IPS-18a (cell line): ENCODE results near the gene FUT6.
"Not testable (repeated sequence)": the region's sequence is repeated elsewhere in the genome, so short reads cannot be mapped to it uniquely, and the experiment has no call there.

Source experiments
- H3K27ac ChIP-seq: one replicate; pipeline ENCODE4 v1.5.1; 2013; ENCODE audit warnings: low read length
- H3K27me3 ChIP-seq: one replicate; pipeline ENCODE4 v1.6.1; 2013; ENCODE audit warnings: mild to moderate bottlenecking, low read length; ENCODE audit not compliant: control insufficient read depth, insufficient read depth
- H3K36me3 ChIP-seq: one replicate; pipeline ENCODE4 v1.6.1; 2013; ENCODE audit warnings: low read depth, low read length; ENCODE audit not compliant: control insufficient read depth
- H3K4me1 ChIP-seq: one replicate; pipeline ENCODE4 v1.6.1; 2013; ENCODE audit warnings: low read depth, low read length; ENCODE audit not compliant: control insufficient read depth
- H3K4me3 ChIP-seq: one replicate; pipeline ENCODE4 v1.5.1; 2013; ENCODE audit warnings: low read length
- H3K9ac ChIP-seq: one replicate; pipeline ENCODE4 v1.6.1; 2013; ENCODE audit warnings: mild to moderate bottlenecking, low read length, moderate library complexity
- H3K9me3 ChIP-seq: one replicate; pipeline ENCODE4 v1.6.1; 2013; ENCODE audit warnings: low read depth, low read length; ENCODE audit not compliant: control insufficient read depth

FUT6 gene

GRCh38 chr19:5839065-5840017 lies at the start of gene FUT6:
TSS of gene FUT6 (minus strand) at chr19:5839702. CDS start at chr19:5832567, 7,135 bp downstream.
- Histone ChIP-seq H3K36me3 (no peaks in the 10 kb centered on the region), H3K9ac (no peak within 1 kb of the TSS), H3K27ac (no peak within 1 kb of the TSS), H3K4me1 (no peaks in the 10 kb centered on the region), H3K9me3 (no peaks in the 10 kb centered on the region), H3K27me3 (no peaks in the 10 kb centered on the region), H3K4me3 (no peak within 1 kb of the TSS)

GRCh38 chr19:5884065-5884811 lies 44.7 kb upstream of the FUT6 start:
- not testable (repeated sequence) for H3K27ac ChIP-seq, H3K27me3 ChIP-seq, H3K4me3 ChIP-seq, H3K4me1 ChIP-seq, H3K9me3 ChIP-seq, H3K36me3 ChIP-seq, H3K9ac ChIP-seq

- H3K27ac ChIP-seq: not testable (repeated sequence)
These were observed 43.8 kb upstream of the FUT6 start for GRCh38 chr19:5883157-5883873.

GRCh38 chr19:5882421-5882968 lies 43.0 kb upstream of the FUT6 start:
- Histone ChIP-seq H3K27ac (no peak overlapping the region), H3K27me3 (no peaks in the 10 kb centered on the region), H3K4me3 (no peak overlapping the region), H3K36me3 (no peaks in the 10 kb centered on the region), H3K9me3 (no peaks in the 10 kb centered on the region), H3K9ac (no peak overlapping the region), H3K4me1 (peaks cover 10% of the 10 kb centered on the region)

More at GRCh38 chr19:5883157-5883873, 43.8 kb upstream of the FUT6 start:
- H3K27me3 ChIP-seq, H3K9ac ChIP-seq, H3K4me1 ChIP-seq, H3K4me3 ChIP-seq, H3K9me3 ChIP-seq, H3K36me3 ChIP-seq: not testable (repeated sequence)

GRCh38 chr19:5881543-5882299 lies 42.2 kb upstream of the FUT6 start:
- Histone ChIP-seq H3K4me3 (no peak overlapping the region), H3K27ac (no peak overlapping the region), H3K36me3 (no peaks in the 10 kb centered on the region), H3K9ac (no peak overlapping the region), H3K27me3 (no peaks in the 10 kb centered on the region), H3K9me3 (no peaks in the 10 kb centered on the region), H3K4me1 (peaks cover 10% of the 10 kb centered on the region)

GRCh38 chr19:5880604-5881078 lies 41.1 kb upstream of the FUT6 start:
- Histone ChIP-seq H3K27me3 (no peaks in the 10 kb centered on the region), H3K4me1 (peaks cover 10% of the 10 kb centered on the region), H3K9ac (no peak overlapping the region), H3K36me3 (no peaks in the 10 kb centered on the region), H3K4me3 (no peak overlapping the region), H3K27ac (no peak overlapping the region), H3K9me3 (no peaks in the 10 kb centered on the region)

GRCh38 chr19:5880196-5880595 lies 40.7 kb upstream of the FUT6 start:
- peaks cover 10% of the 10 kb centered on the region for H3K4me1 ChIP-seq
- no peaks in the 10 kb centered on the region for H3K27me3 ChIP-seq
- H3K9ac ChIP-seq: no peak overlapping the region
- H3K36me3 ChIP-seq: no peaks in the 10 kb centered on the region
- no peaks in the 10 kb centered on the region for H3K9me3 ChIP-seq
- H3K4me3 ChIP-seq: no peak overlapping the region
- H3K27ac ChIP-seq: no peak overlapping the region

- Histone ChIP-seq H3K9ac (no peak overlapping the region), H3K4me3 (no peak overlapping the region), H3K27ac (no peak overlapping the region), H3K4me1 (peaks cover 10% of the 10 kb centered on the region), H3K36me3 (no peaks in the 10 kb centered on the region), H3K27me3 (no peaks in the 10 kb centered on the region), H3K9me3 (no peaks in the 10 kb centered on the region)
These were observed 38.4 kb upstream of the FUT6 start for GRCh38 chr19:5877882-5878281.

GRCh38 chr19:5877427-5877826 lies 37.9 kb upstream of the FUT6 start:
- Histone ChIP-seq H3K27me3 (no peaks in the 10 kb centered on the region), H3K9ac (no peak overlapping the region), H3K9me3 (no peaks in the 10 kb centered on the region), H3K36me3 (no peaks in the 10 kb centered on the region), H3K4me3 (no peak overlapping the region), H3K27ac (no peak overlapping the region), H3K4me1 (peaks cover 10% of the 10 kb centered on the region)

- not testable (repeated sequence) for H3K27ac ChIP-seq, H3K4me1 ChIP-seq, H3K4me3 ChIP-seq, H3K9me3 ChIP-seq, H3K27me3 ChIP-seq, H3K9ac ChIP-seq, H3K36me3 ChIP-seq
These were observed 35.0 kb upstream of the FUT6 start for GRCh38 chr19:5874496-5874895.
